Keratinocyte (primary cell): Measurements from ENCODE around the gene NEK10. TPM values are rescaled to one million over a fixed set of nuclear protein-coding genes. Genes with fewer than 3 reads are reported as not detected.

Experiments used
- DNase-seq: peaks from one replicate; pipeline ENCODE4 v3.0.0-alpha.2; 2011; ENCODE audit warnings: low read depth, missing footprints, low spot score
- FAIRE-seq: peaks from 2 replicates; lab custom pipeline; 2011; peaks lifted over from hg19 to GRCh38; lab: Jason Lieb, UNC
- H2AFZ ChIP-seq: 2 replicates; pipeline ENCODE4 v1.6.0; 2012; ENCODE audit warnings: low read length, control low read depth, inconsistent platforms; ENCODE audit not compliant: control insufficient read depth
- H3K27ac ChIP-seq: 2 replicates; pipeline ENCODE4 v1.5.1; 2011; ENCODE audit warnings: low read length; ENCODE audit not compliant: control insufficient read depth, insufficient read depth
- H3K27me3 ChIP-seq: 3 replicates; pipeline ENCODE4 v1.6.0; 2011; ENCODE audit warnings: low read length; ENCODE audit not compliant: control insufficient read depth, insufficient read depth; ENCODE audit errors: extremely low read depth
- H3K36me3 ChIP-seq, 2 experiments: 2 replicates in 1 of 2; 3 replicates in 1 of 2; pipeline ENCODE4 v1.5.1; 2011; ENCODE audit warnings: low read length in 2 of 2, mild to moderate bottlenecking in 1 of 2; ENCODE audit not compliant: control insufficient read depth in 2 of 2, insufficient read depth in 2 of 2; ENCODE audit errors: extremely low read depth in 1 of 2
- H3K4me1 ChIP-seq: 3 replicates; pipeline ENCODE4 v1.5.1; 2011; ENCODE audit warnings: low read length; ENCODE audit not compliant: control insufficient read depth, insufficient read depth; ENCODE audit errors: extremely low read depth
- H3K4me2 ChIP-seq: 3 replicates; pipeline ENCODE4 v1.6.0; 2011; ENCODE audit warnings: low read depth, low read length; ENCODE audit not compliant: control insufficient read depth, insufficient read depth; ENCODE audit errors: extremely low read depth
- H3K4me3 ChIP-seq, 3 experiments: fragments of 200-600 bp in 1 of 3; sonication (generic) in 1 of 3; 2 replicates in 2 of 3; 3 replicates in 1 of 3; pipeline ENCODE4 v1.5.1; 2011 to 2016; ENCODE audit warnings: low read length in 3 of 3, mild to moderate bottlenecking in 3 of 3, control low read depth in 2 of 3, inconsistent platforms in 1 of 3, low read depth in 1 of 3, mixed read lengths in 1 of 3, mixed run types in 1 of 3, moderate library complexity in 1 of 3; ENCODE audit not compliant: control insufficient read depth in 2 of 3, insufficient read depth in 2 of 3; ENCODE audit errors: extremely low read depth in 1 of 3
- H3K79me2 ChIP-seq: 2 replicates; pipeline ENCODE4 v1.6.0; 2012; ENCODE audit warnings: low read length; ENCODE audit not compliant: control insufficient read depth, insufficient read depth
- H3K9ac ChIP-seq: 3 replicates; pipeline ENCODE4 v1.6.0; 2011; ENCODE audit warnings: low read length; ENCODE audit not compliant: control insufficient read depth, insufficient read depth; ENCODE audit errors: extremely low read depth
- H3K9me1 ChIP-seq: 3 replicates; pipeline ENCODE4 v1.6.0; 2011; ENCODE audit warnings: low read length; ENCODE audit not compliant: control insufficient read depth, insufficient read depth; ENCODE audit errors: extremely low read depth
- H3K9me3 ChIP-seq: 2 replicates; pipeline ENCODE4 v1.5.1; 2012; ENCODE audit warnings: low read depth, low read length; ENCODE audit not compliant: control insufficient read depth
- H4K20me1 ChIP-seq: 3 replicates; pipeline ENCODE4 v1.6.0; 2011; ENCODE audit warnings: low read length; ENCODE audit not compliant: control insufficient read depth, insufficient read depth; ENCODE audit errors: extremely low read depth
- CTCF ChIP-seq, 3 experiments: IDR thresholded peaks in 1 of 3; conservative IDR thresholded peaks in 1 of 3; optimal IDR thresholded peaks in 1 of 3; 2 replicates in 2 of 3; 3 replicates in 1 of 3; pipeline versions ENCODE3 to v1.5.1; 2011; ENCODE audit warnings: low read length in 3 of 3, mild to moderate bottlenecking in 3 of 3, moderate library complexity in 2 of 3, control low read depth in 1 of 3, inconsistent platforms in 1 of 3; ENCODE audit not compliant: insufficient read depth in 2 of 3; ENCODE audit errors: extremely low read depth in 1 of 3
- EZH2 ChIP-seq: IDR thresholded peaks from one replicate; pipeline ENCODE4 v1.6.1; 2012; ENCODE audit warnings: inconsistent platforms, mild to moderate bottlenecking, low read length, moderate library complexity
- dilution Hi-C: fragments of 300-500 bp; cut with MboI; formaldehyde crosslinking; loops from one replicate; pipeline ENCODE4 v1.7.0; 2020; ENCODE audit warnings: low sequenced_read_pairs; ENCODE audit not compliant: extremely low pct_ligation_motif_present
- polyA plus RNA-seq, 5 experiments: library from polyadenylated mRNA; depleted of rRNA in 3 of 5; stranded (reverse) in 3 of 5; stranded (forward) in 1 of 5; unstranded in 1 of 5; fragments of >200 nt; gene quantifications; 1 replicate in 1 of 5; 2 replicates in 3 of 5; 3 replicates in 1 of 5; pipeline versions ENCODE4 v1.2.1 to v1.2.3, GENCODE V29; 2011 to 2012; ENCODE audit warnings: missing spikeins in 2 of 5, low read depth in 1 of 5, low replicate concordance in 1 of 5

NEK10 gene
- polyA plus RNA-seq, 1 donor (not counting 4 experiments of a cell fraction or from before 2014, with no cell fraction given) = 0.98 TPM

DNA sequence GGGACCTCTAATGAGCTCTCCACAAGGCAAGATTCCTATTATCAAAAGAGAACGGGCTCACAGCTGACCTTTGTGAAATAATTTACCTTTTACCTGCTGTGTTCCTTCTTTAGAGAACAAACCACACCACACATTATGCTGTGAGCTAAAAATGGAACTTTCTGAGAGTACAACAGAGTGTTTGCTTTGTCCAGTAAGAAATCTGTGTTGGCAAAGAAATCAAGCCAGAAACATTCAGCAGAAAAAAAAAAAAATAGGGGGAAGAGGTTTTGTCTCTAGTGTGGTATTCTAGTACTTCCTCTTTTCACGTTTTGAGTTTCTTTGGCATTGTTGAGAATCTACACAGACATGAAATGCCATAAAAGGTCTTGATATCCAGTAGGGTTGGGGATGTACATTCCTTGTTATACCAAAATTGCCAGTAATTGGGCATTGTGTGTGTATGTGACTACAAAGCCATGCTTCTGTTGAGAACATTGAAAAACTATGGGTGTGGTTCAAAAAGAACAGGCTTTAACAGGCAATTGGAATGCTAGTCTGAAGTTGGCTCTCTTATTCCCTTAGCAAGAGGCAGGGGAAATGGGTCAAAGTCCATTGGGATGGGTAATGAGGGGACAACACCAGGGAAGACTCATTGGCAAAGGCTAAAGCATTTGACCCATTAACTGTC lies 273.5 kb downstream of the NEK10 start:
- DNase-seq (no peak), FAIRE-seq (no peak)
- no peaks in the 10 kb centered on the region for H3K4me1 ChIP-seq
- no peaks in the 10 kb centered on the region for H3K9me3 ChIP-seq
- H3K9ac ChIP-seq = no peak overlapping the region
- H3K36me3 ChIP-seq = no peaks in the 10 kb centered on the region
- H3K27me3 ChIP-seq = no peaks in the 10 kb centered on the region
- TF ChIP-seq EZH2 (no peak), CTCF (optimal IDR thresholded peaks at IDR 0.05 in 1 of 3, IDR thresholded peaks at IDR 0.05 in 1 of 3, conservative IDR thresholded peaks at IDR 0.05 in 1 of 3; ENCODE audit: extremely low read depth in 1 of 3, insufficient read depth in 2 of 3, low read length in 3 of 3) (no peak)
- H3K27ac ChIP-seq = no peak overlapping the region
- dilution Hi-C loops = no loop called here
- no peaks in the 10 kb centered on the region for H4K20me1 ChIP-seq
- H3K4me2 ChIP-seq = no peak overlapping the region
- H3K4me3 ChIP-seq = no peak overlapping the region
- no peaks in the 10 kb centered on the region for H3K79me2 ChIP-seq
- H2AFZ ChIP-seq = no peak overlapping the region
- no peaks in the 10 kb centered on the region for H3K9me1 ChIP-seq

DNA sequence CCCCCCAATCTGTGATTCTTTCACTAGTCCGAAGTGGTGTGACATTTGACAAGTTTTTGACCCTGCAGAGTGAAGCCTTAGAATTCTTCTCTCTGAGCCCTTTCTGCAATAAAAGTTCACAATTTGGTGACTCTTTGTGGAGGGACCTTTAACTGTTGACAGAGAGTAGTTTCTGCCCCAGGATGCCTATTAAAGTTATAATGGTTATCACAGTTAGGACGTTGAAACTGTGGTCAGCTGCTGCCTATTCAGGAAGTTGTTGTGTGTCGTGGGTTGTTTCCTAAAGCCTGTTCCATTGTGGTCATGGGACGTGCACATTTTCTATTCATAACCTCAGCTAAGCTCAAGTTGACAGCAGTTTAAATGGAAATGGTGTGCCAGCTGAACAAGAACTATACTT lies 274.5 kb downstream of the NEK10 start:
- Histone ChIP-seq H3K27ac (no peak overlapping the region), H3K36me3 (no peaks in the 10 kb centered on the region), H3K9ac (no peak overlapping the region), H2AFZ (no peak overlapping the region), H3K27me3 (no peaks in the 10 kb centered on the region), H3K9me1 (no peaks in the 10 kb centered on the region), H3K4me3 (no peak overlapping the region), H3K4me2 (no peak overlapping the region), H4K20me1 (no peaks in the 10 kb centered on the region), H3K4me1 (no peaks in the 10 kb centered on the region), H3K9me3 (no peaks in the 10 kb centered on the region), H3K79me2 (no peaks in the 10 kb centered on the region)
- no peak for DNase-seq
- dilution Hi-C loops = no loop called here
- TF ChIP-seq EZH2 (no peak), CTCF (optimal IDR thresholded peaks at IDR 0.05 in 1 of 3, IDR thresholded peaks at IDR 0.05 in 1 of 3, conservative IDR thresholded peaks at IDR 0.05 in 1 of 3; ENCODE audit: extremely low read depth in 1 of 3, insufficient read depth in 2 of 3, low read length in 3 of 3) (no peak)
- no peak for FAIRE-seq
